K562 (cell line): ENCODE measurements around the gene LYST. TPM values are rescaled to one million over a fixed set of nuclear protein-coding genes. Genes with fewer than 3 reads are reported as not detected.

Source experiments
- ATAC-seq: fragments of 200-7000 bp; cut with Tn5 transposase; 3 replicates; pipeline ENCODE4 v1.9.1; 2020; ENCODE audit warnings: moderate library complexity
- BruUV-seq: library from RNA; stranded (reverse); fragments of 400-500 nt; replicated peaks from 2 replicates; lab custom pipeline; 2021; lab: Mats Ljungman, UMichigan
- CTCF ChIA-PET: fragments of 300-600 bp; formaldehyde crosslinking; extraction: SDS; loops from one replicate; lab custom pipeline; 2021; ENCODE audit warnings: low intra/inter-chr PET ratio; lab: Yijun Ruan, JAX
- POLR2A ChIA-PET: fragments of 300-600, 350-650 bp; sonication (Branson Sonifier 250); formaldehyde crosslinking; extraction: SDS; loops from one replicate; lab custom pipeline; 2021; ENCODE audit warnings: antibody characterized with exemption, inconsistent platforms; lab: Yijun Ruan, JAX
- DNase-seq, 4 experiments: peaks; one replicate each; pipeline versions ENCODE4 v3.0.0 to v3.0.0-alpha.2; 2011 to 2018; ENCODE audit warnings: low spot score in 3 of 4, mixed read lengths in 3 of 4; ENCODE audit errors: extremely low read depth in 1 of 4
- FAIRE-seq: peaks from 2 replicates; lab custom pipeline; 2011; peaks lifted over from hg19 to GRCh38; lab: Jason Lieb, UNC
- H2AFZ ChIP-seq: 2 replicates; pipeline ENCODE4 v1.6.0; 2011; ENCODE audit warnings: low read depth, low read length, control low read depth, inconsistent platforms
- H3K27ac ChIP-seq: fragments of 200-600 bp; 3 replicates; pipeline ENCODE4 v1.8.0; 2011; ENCODE audit warnings: low read depth, mild to moderate bottlenecking, control low read depth, inconsistent platforms, low read length, moderate library complexity, mixed read lengths; ENCODE audit errors: extremely low read depth
- H3K27me3 ChIP-seq, 2 experiments: fragments of 300-600 bp in 1 of 2; 2 replicates in 1 of 2; 3 replicates in 1 of 2; pipeline versions ENCODE4 v1.6.0 to v1.8.0; 2011; ENCODE audit warnings: inconsistent platforms in 2 of 2, low read length in 2 of 2, mild to moderate bottlenecking in 1 of 2, mixed read lengths in 1 of 2, moderate library complexity in 1 of 2; ENCODE audit not compliant: control insufficient read depth in 2 of 2, insufficient read depth in 2 of 2
- H3K36me3 ChIP-seq: fragments of 300-600 bp; 3 replicates; pipeline ENCODE4 v1.8.0; 2011; ENCODE audit warnings: mild to moderate bottlenecking, low read length, inconsistent platforms; ENCODE audit not compliant: control insufficient read depth, insufficient read depth
- H3K4me1 ChIP-seq, 2 experiments: fragments of 200-600 bp in 1 of 2; replicated peaks in 1 of 2; 2 replicates in 1 of 2; 3 replicates in 1 of 2; pipeline versions ENCODE4 v1.5.1 to v1.8.0; 2011; ENCODE audit warnings: inconsistent platforms in 2 of 2, low read length in 2 of 2, mild to moderate bottlenecking in 1 of 2, mixed read lengths in 1 of 2, moderate library complexity in 1 of 2; ENCODE audit not compliant: control insufficient read depth in 2 of 2, insufficient read depth in 2 of 2
- H3K4me2 ChIP-seq: 2 replicates; pipeline ENCODE4 v1.6.1; 2011; ENCODE audit warnings: low read length, control low read depth, inconsistent platforms, mixed read lengths; ENCODE audit not compliant: insufficient read depth
- H3K4me3 ChIP-seq: fragments of 200-600 bp; sonication (generic), shearing (Covaris generic); 2 replicates; pipeline ENCODE4 v1.5.1; 2016; ENCODE audit warnings: control low read depth, inconsistent platforms
- H3K79me2 ChIP-seq: fragments of 200-600 bp; 3 replicates; pipeline ENCODE4 v1.8.0; 2011; ENCODE audit warnings: low read length, inconsistent platforms; ENCODE audit not compliant: control insufficient read depth, insufficient read depth
- H3K9ac ChIP-seq, 2 experiments: 2 replicates each; pipeline versions ENCODE4 v1.6.0 to v1.6.1; 2011; ENCODE audit warnings: low read depth in 2 of 2, low read length in 2 of 2, control low read depth in 1 of 2, inconsistent platforms in 1 of 2, mild to moderate bottlenecking in 1 of 2, mixed read lengths in 1 of 2; ENCODE audit not compliant: insufficient read depth in 1 of 2
- H3K9me1 ChIP-seq: one replicate; pipeline ENCODE4 v1.6.0; 2011; ENCODE audit warnings: inconsistent platforms, mild to moderate bottlenecking, low read length, moderate library complexity; ENCODE audit not compliant: control insufficient read depth, insufficient read depth
- H3K9me3 ChIP-seq: replicated peaks from 2 replicates; pipeline ENCODE4 v1.5.1; 2011; ENCODE audit warnings: low read depth, low read length, inconsistent platforms; ENCODE audit not compliant: control insufficient read depth, insufficient read depth
- H4K20me1 ChIP-seq: replicated peaks from 2 replicates; pipeline ENCODE4 v1.6.1; 2011; ENCODE audit warnings: low read length, inconsistent platforms, mixed read lengths; ENCODE audit not compliant: control insufficient read depth, insufficient read depth
- BRF2 ChIP-seq: IDR thresholded peaks from 3 replicates; pipeline ENCODE4 v1.6.1; 2011; ENCODE audit warnings: borderline replicate concordance, mild to moderate bottlenecking; ENCODE audit not compliant: insufficient read length, insufficient read depth
- CHD2 ChIP-seq: IDR thresholded peaks from 2 replicates; pipeline ENCODE4 v1.6.1; 2011; ENCODE audit warnings: low read depth, low read length
- CREB5 ChIP-seq: fragments of 250-450 bp; sonication (Bioruptor Pico); IDR thresholded peaks from 2 replicates; pipeline ENCODE4 v1.5.0; 2020; ENCODE audit warnings: mild to moderate bottlenecking
- DNMT1 ChIP-seq: fragments of 450-650 bp; IDR thresholded peaks from 2 replicates; pipeline ENCODE4 v1.6.1; 2016; ENCODE audit warnings: antibody characterized with exemption, mild to moderate bottlenecking
- E2F3 ChIP-seq: fragments of 250-450 bp; sonication (Bioruptor Pico); IDR thresholded peaks from 2 replicates; pipeline ENCODE4 v1.4.0; 2020; ENCODE audit warnings: mild to moderate bottlenecking
- EHMT2 ChIP-seq: fragments of 450-650 bp; IDR thresholded peaks from 2 replicates; pipeline ENCODE4 v1.6.1; 2018; ENCODE audit warnings: antibody characterized with exemption
- ESRRB ChIP-seq: fragments of 250-450 bp; sonication (Bioruptor Pico); IDR thresholded peaks from 2 replicates; pipeline ENCODE4 v1.5.0; 2020; ENCODE audit warnings: mild to moderate bottlenecking, moderate library complexity, borderline replicate concordance
- ETS2 ChIP-seq: IDR thresholded peaks from 2 replicates; pipeline ENCODE4 v1.6.1; 2016; ENCODE audit warnings: borderline replicate concordance, missing genetic modification characterization, mild to moderate bottlenecking, moderate library complexity, missing compliant biosample characterization; ENCODE audit not compliant: poor library complexity, severe bottlenecking
- ETV6 ChIP-seq, 3 experiments: fragments of 150-350 bp in 1 of 3; sonication (generic) in 1 of 3; formaldehyde crosslinking in 1 of 3; IDR thresholded peaks; 2 replicates each; pipeline versions ENCODE4 v1.6.1 to v1.8.0; 2014 to 2022; ENCODE audit warnings: borderline replicate concordance in 2 of 3, low read depth in 2 of 3, antibody characterized with exemption in 1 of 3, low read length in 1 of 3, mild to moderate bottlenecking in 1 of 3, missing genetic modification reagents in 1 of 3
- HDAC2 ChIP-seq: fragments of 450-650 bp; IDR thresholded peaks from 2 replicates; pipeline ENCODE4 v1.6.1; 2016; ENCODE audit warnings: mild to moderate bottlenecking
- HNRNPUL1 ChIP-seq: fragments of 200-400 bp; formaldehyde crosslinking; IDR thresholded peaks from 2 replicates; pipeline ENCODE4 v1.6.1; 2017; ENCODE audit warnings: low read length
- TCFL5 ChIP-seq: fragments of 250-450 bp; sonication (Bioruptor Pico); conservative IDR thresholded peaks from 2 replicates; pipeline ENCODE4 v1.6.1; 2021; ENCODE audit warnings: mild to moderate bottlenecking, moderate library complexity, matching md5 sums
- U2AF1 ChIP-seq: fragments of 200-400 bp; formaldehyde crosslinking; optimal IDR thresholded peaks from 2 replicates; pipeline ENCODE3; 2017; ENCODE audit warnings: mild to moderate bottlenecking, low read depth, low read length, moderate library complexity
- ZBTB17 ChIP-seq: fragments of 450-650 bp; formaldehyde crosslinking; IDR thresholded peaks from 2 replicates; pipeline ENCODE4 v1.4.0; 2020; ENCODE audit warnings: mild to moderate bottlenecking
- ZFX ChIP-seq: sonication (generic); formaldehyde crosslinking; IDR thresholded peaks from 2 replicates; pipeline ENCODE4 v1.8.0; 2022; ENCODE audit warnings: mild to moderate bottlenecking, missing genetic modification reagents, moderate library complexity
- WGBS: fragments of 100-300 bp; shearing (Covaris generic); methylation state at CpG from one replicate; pipeline ENCODE4 v1.1.6; 2016; ENCODE audit warnings: low coverage, mixed read lengths; ENCODE audit not compliant: insufficient coverage; ENCODE audit errors: missing lambda C conversion rate; 5-methylcytosine and 5-hydroxymethylcytosine counted together
- in situ Hi-C: fragments of 300-500 bp; cut with MboI; formaldehyde crosslinking; loops from 4 replicates; pipeline ENCODE4 v1.15.0; 2018; ENCODE audit warnings: inconsistent platforms, mixed read lengths
- intact Hi-C: fragments of 100-400 bp; cut with micrococcal nuclease; formaldehyde crosslinking; loops from 2 replicates; pipeline ENCODE4 v1.14.2; 2022
- polyA plus RNA-seq, 8 experiments: library from polyadenylated mRNA; depleted of rRNA in 4 of 8; stranded (reverse) in 5 of 8; unstranded in 3 of 8; fragments of >200 nt; fragmentation: Nextera tagmentation in 2 of 8; fragmentation: Illumina TruSeq in 1 of 8; extraction: Ambion mirVana in 2 of 8; extraction: Trizol in 1 of 8; gene quantifications; 2 replicates each; pipeline versions ENCODE4 v1.2.1 to v1.2.3, GENCODE V29; 2011 to 2014; ENCODE audit warnings: inconsistent platforms in 1 of 8, missing spikeins in 1 of 8
- total RNA-seq, 7 experiments: library from RNA; depleted of rRNA in 6 of 7; stranded (reverse); fragments of >200 nt in 6 of 7; fragmentation: Illumina TruSeq in 2 of 7; extraction: Trizol in 2 of 7; gene quantifications; 2 replicates each; pipeline versions ENCODE4 v1.2.1 to v1.2.3, GENCODE V29; 2011 to 2021; ENCODE audit warnings: low replicate concordance in 1 of 7

Gene LYST
- total and polyA plus RNA-seq, 9 of the 15 experiments (the other 6 are each of a cell fraction or from before 2014, with no cell fraction given): 0.73 to 2.4 (median 1.4) TPM

- no peak overlapping the region for H3K4me3 ChIP-seq
- in situ Hi-C loops (no loop called here), intact Hi-C loops (no loop called here)
- peaks cover 0 to 6% of the 10 kb centered on the region in 2 experiments; a peak in 2 of 5 replicates for H3K27me3 ChIP-seq
- no peak overlapping the region for H2AFZ ChIP-seq
- no peak for ATAC-seq
- H3K9ac ChIP-seq: no peak overlapping the region
- no peaks in the 10 kb centered on the region for H4K20me1 ChIP-seq
- 4% methylated on average over 4 of the region's 4 CpGs for WGBS
- CTCF ChIA-PET: no interaction called here
- H3K9me3 ChIP-seq: no peaks in the 10 kb centered on the region
- BruUV-seq: no TSS peak
- H3K4me2 ChIP-seq: no peak overlapping the region
- no peaks in the 10 kb centered on the region for H3K79me2 ChIP-seq
- no peaks in the 10 kb centered on the region for H3K36me3 ChIP-seq
- H3K4me1 ChIP-seq: no peaks in the 10 kb centered on the region
- no peak overlapping the region for H3K27ac ChIP-seq
- POLR2A ChIA-PET: no interaction called here
- H3K9me1 ChIP-seq: no peaks in the 10 kb centered on the region
- no peak for DNase-seq
- FAIRE-seq: no peak
- TF ChIP-seq HDAC2 (no peak), CHD2 (no peak), ZFX (CRISPR knock-in tag) (no peak), BRF2 (no peak), E2F3 (CRISPR knock-in tag) (no peak), U2AF1 (no peak), CREB5 (CRISPR knock-in tag) (no peak), ETV6 (IDR thresholded peaks at IDR 0.05; ENCODE audit: borderline replicate concordance in 1 of 2, low read depth in 2 of 2, low read length in 1 of 2) (no peak), ETV6 (CRISPR knock-in tag; IDR thresholded peaks at IDR 0.05; ENCODE audit: borderline replicate concordance) (no peak), HNRNPUL1 (no peak), ESRRB (no peak), ZBTB17 (CRISPR knock-in tag) (no peak), EHMT2 (no peak), TCFL5 (no peak), ETS2 (tag) (no peak), DNMT1 (no peak)
These were observed 146.2 kb downstream of the LYST start for GRCh38 chr1:235720544-235720943.
